ENCODE data around the gene EXOC4. TPM values are rescaled to one million over a fixed set of nuclear protein-coding genes. Genes with fewer than 3 reads are reported as not detected.

The EXOC4 gene
- total RNA-seq, 1 donor from 2014 or later = 145 TPM

DNA sequence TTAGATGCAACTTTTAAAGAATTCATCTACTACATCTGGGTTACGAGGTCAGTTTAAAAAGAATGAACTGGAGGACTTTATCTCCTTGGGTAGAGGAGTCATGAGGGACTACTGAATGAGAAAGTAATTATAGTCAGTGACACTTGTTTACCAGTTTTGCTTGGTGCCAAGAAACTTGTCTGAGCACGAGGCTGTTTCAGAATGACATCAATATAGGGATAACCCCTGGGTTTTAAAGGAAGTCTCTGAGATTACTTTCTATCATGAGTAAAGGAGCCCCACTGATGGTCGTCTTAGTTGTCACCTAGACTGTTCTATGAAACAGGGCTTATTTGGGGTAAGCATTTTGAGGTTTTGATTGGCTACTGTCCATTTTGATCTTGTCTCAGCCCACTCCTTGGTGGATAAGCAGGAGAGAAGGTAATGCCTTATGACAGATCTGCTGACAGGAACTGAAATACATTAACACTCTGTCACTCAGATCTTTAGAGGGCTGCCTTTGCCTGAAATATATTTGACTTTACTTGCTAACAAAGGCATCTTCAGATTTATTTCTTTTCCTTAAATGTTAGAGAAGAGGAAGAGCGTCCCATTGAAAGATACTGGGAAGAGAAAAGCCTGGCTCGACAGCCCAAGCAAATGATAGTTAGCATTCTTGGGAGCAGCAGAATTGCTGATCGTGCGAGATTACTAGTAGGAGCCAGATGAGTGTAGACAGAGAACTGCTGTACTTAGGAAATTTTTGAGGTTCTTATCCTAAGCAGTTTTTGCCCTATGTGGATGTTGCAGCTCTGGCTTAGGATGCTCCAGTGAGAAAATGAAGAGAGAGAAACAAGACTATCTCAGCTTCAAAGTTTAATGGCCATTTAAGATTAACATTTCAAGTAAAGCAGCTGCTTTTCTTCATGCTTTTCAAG is 575.1 kb downstream of the EXOC4 start:
- DNase-seq (ENCODE audit: low spot score, unreplicated experiment) = no peak
- no peak overlapping the region for H3K4me3 Mint-ChIP-seq (ENCODE audit: low read depth)
- H3K27ac Mint-ChIP-seq = no peak overlapping the region
- H3K36me3 Mint-ChIP-seq (ENCODE audit: insufficient read depth) = peaks cover 16% of the 10 kb centered on the region
- no peaks in the 10 kb centered on the region for H3K4me1 Mint-ChIP-seq (ENCODE audit: low read depth)
- TF ChIP-seq, protein P1, sequence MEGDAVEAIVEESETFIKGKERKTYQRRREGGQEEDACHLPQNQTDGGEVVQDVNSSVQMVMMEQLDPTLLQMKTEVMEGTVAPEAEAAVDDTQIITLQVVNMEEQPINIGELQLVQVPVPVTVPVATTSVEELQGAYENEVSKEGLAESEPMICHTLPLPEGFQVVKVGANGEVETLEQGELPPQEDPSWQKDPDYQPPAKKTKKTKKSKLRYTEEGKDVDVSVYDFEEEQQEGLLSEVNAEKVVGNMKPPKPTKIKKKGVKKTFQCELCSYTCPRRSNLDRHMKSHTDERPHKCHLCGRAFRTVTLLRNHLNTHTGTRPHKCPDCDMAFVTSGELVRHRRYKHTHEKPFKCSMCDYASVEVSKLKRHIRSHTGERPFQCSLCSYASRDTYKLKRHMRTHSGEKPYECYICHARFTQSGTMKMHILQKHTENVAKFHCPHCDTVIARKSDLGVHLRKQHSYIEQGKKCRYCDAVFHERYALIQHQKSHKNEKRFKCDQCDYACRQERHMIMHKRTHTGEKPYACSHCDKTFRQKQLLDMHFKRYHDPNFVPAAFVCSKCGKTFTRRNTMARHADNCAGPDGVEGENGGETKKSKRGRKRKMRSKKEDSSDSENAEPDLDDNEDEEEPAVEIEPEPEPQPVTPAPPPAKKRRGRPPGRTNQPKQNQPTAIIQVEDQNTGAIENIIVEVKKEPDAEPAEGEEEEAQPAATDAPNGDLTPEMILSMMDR (IDR thresholded peaks at IDR 0.05; ENCODE audit: unreplicated experiment) = no peak
- no peaks in the 10 kb centered on the region for H3K27me3 Mint-ChIP-seq
- H3K9me3 Mint-ChIP-seq (ENCODE audit: low read depth) = peaks cover 7% of the 10 kb centered on the region

DNA sequence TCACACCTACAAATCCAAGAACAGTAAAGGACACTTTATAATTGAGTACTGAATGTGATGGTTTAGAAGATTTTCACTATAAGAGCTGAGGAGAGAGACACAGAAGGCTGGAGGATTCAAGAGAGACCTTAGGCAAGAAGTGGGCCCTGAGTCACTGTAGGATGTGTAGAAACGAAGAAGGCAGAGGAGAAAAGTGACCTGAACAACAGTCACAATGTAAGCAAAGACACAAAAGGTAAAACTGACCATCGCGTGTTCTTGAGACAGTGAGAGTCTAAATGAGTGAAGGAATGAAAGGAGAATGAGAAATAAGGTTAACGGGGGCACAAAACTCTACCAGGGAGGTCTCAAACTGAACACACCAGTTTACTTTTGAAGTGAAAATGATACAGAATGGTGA is 576.0 kb downstream of the EXOC4 start:
- Mint-ChIP-seq H3K4me3 (ENCODE audit: low read depth) (no peak overlapping the region), H3K27ac (no peak overlapping the region), H3K4me1 (ENCODE audit: low read depth) (no peaks in the 10 kb centered on the region), H3K36me3 (ENCODE audit: insufficient read depth) (peaks cover 16% of the 10 kb centered on the region), H3K27me3 (no peaks in the 10 kb centered on the region), H3K9me3 (ENCODE audit: low read depth) (peaks cover 7% of the 10 kb centered on the region)
- DNase-seq (ENCODE audit: low spot score, unreplicated experiment) = no peak
- TF ChIP-seq, protein P1 (IDR thresholded peaks at IDR 0.05; ENCODE audit: unreplicated experiment) = no peak

DNA sequence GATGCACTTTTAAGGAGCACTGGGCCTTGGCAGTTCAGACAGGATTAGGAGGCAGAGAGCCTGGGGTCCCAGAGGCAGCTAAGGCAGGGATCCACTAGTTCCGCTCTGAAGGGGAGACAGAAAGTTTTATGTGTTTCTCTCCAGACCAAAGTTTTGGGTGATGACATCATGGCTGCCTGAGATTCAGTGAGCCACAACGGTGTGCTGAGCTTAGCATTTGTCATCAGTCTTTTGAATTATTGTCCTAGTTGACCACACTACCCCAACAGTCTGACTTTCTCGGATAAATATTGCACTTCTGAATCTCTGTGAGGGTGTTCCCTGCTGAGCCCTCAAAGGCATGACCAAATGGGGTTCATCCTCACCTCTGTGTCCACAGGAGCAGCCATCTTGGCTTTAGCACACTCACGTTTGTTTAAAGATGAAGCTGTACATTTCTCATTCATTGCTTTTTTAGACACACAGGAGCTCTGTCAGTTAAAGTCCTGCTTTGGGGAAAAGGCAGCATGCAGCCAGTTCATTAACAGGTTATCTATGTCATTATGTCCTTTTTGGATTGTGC is 576.5 kb downstream of the EXOC4 start:
- DNase-seq (ENCODE audit: low spot score, unreplicated experiment) = no peak
- Mint-ChIP-seq H3K27me3 (no peaks in the 10 kb centered on the region), H3K4me3 (ENCODE audit: low read depth) (no peak overlapping the region), H3K27ac (no peak overlapping the region), H3K9me3 (ENCODE audit: low read depth) (peaks cover 11% of the 10 kb centered on the region), H3K4me1 (ENCODE audit: low read depth) (no peaks in the 10 kb centered on the region), H3K36me3 (ENCODE audit: insufficient read depth) (peaks cover 20% of the 10 kb centered on the region)
- TF ChIP-seq, protein P1 (IDR thresholded peaks at IDR 0.05; ENCODE audit: unreplicated experiment) = no peak

DNA sequence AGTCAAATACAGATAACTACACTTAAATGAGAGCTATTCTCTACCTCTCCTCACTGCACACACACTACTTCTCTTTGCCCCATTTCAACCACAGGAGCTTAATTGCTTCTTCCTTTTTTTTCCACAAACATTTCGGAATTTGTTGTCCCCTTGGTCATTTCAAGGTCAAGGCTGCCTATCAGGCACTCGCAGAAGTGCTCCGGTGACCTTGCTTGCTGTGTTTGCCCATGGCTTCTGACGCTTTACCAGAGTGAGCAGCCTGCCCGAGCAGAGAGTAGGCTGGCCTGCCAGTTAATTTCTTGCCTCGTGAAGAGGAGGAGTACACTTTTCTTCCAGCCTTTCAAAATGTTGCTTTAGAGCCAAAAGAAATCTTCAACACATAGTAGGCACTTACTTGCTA is 577.2 kb downstream of the EXOC4 start:
- Mint-ChIP-seq H3K36me3 (ENCODE audit: insufficient read depth) (peaks cover 21% of the 10 kb centered on the region), H3K4me3 (ENCODE audit: low read depth) (no peak overlapping the region), H3K27me3 (no peaks in the 10 kb centered on the region), H3K27ac (no peak overlapping the region), H3K4me1 (ENCODE audit: low read depth) (peaks cover under 1% of the 10 kb centered on the region), H3K9me3 (ENCODE audit: low read depth) (peaks cover 15% of the 10 kb centered on the region)
- TF ChIP-seq, protein P1 (IDR thresholded peaks at IDR 0.05; ENCODE audit: unreplicated experiment) = no peak
- DNase-seq (ENCODE audit: low spot score, unreplicated experiment) = no peak

DNA sequence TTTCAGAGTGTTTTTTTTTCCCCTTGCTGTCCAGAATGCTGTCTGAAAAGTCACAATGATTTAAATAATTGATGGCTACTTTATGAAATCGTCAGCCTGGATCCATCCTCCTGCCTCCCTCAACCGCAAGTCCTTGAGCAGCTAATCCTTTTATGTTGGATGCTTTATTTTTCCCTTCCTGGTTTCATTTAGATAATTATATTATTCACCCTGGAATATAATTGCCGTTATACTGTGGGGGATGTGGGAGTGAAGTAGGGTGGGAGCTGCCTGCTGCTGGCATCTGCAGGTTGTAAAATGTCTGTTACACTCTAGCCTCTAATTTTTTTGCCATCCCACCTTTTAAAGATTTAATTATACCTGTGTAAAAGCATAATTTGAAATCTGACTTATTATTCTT is 583.8 kb downstream of the EXOC4 start:
- peaks cover 15% of the 10 kb centered on the region for H3K9me3 Mint-ChIP-seq (ENCODE audit: low read depth)
- no peak overlapping the region for H3K4me3 Mint-ChIP-seq (ENCODE audit: low read depth)
- H3K4me1 Mint-ChIP-seq (ENCODE audit: low read depth) = peaks cover 16% of the 10 kb centered on the region
- H3K27ac Mint-ChIP-seq = no peak overlapping the region
- no peak for DNase-seq (ENCODE audit: low spot score, unreplicated experiment)
- H3K36me3 Mint-ChIP-seq (ENCODE audit: insufficient read depth) = peaks cover 16% of the 10 kb centered on the region
- TF ChIP-seq, protein P1 (IDR thresholded peaks at IDR 0.05; ENCODE audit: unreplicated experiment) = no peak
- no peaks in the 10 kb centered on the region for H3K27me3 Mint-ChIP-seq

All from progenitor cell of endocrine pancreas (in vitro differentiated cells).